ENCODE measurements around the gene NOL4.

The NOL4 gene

GRCh38 chr18:34189656-34190435 lies 34.9 kb downstream of the NOL4 start:
- DNase-seq: no peak

All from CD4-positive, alpha-beta T cell treated with Interleukin-12 subunit alpha and Interleukin-12 subunit beta, for 1 hour (primary cell).